Heart left ventricle (tissue), 16 donors: ENCODE results near the gene DOK7. TPM values are rescaled to one million over a fixed set of nuclear protein-coding genes. Genes with fewer than 3 reads are reported as not detected.

Experiments
- ATAC-seq, 4 donors: fragments of 200-7000 bp; cut with Tn5 transposase; one replicate each; pipeline ENCODE4 v1.9.1; 2020 to 2022; ENCODE audit warnings: moderate library complexity in 4 of 4, mild to moderate bottlenecking in 3 of 4, moderate number of reproducible peaks in 1 of 4
- DNase-seq, 5 donors: peaks; one replicate each; pipeline ENCODE4 v3.0.0-alpha.2; 2020
- H3K27ac ChIP-seq, 12 donors: fragments of 200-600 bp; sonication (generic) in 4 of 12; one replicate each; pipeline versions ENCODE4 v1.5.0 to v1.8.0; 2016 to 2022; ENCODE audit warnings: mild to moderate bottlenecking in 2 of 12
- H3K27me3 ChIP-seq, 9 donors: fragments of 200-600 bp; sonication (generic) in 2 of 9; one replicate each; pipeline versions ENCODE4 v1.5.1 to v1.8.0; 2016 to 2022; ENCODE audit warnings: mild to moderate bottlenecking in 3 of 9
- H3K36me3 ChIP-seq, 9 donors: fragments of 200-600 bp; sonication (generic) in 2 of 9; one replicate each; pipeline versions ENCODE4 v1.5.0 to v1.8.0; 2018 to 2022; ENCODE audit warnings: mild to moderate bottlenecking in 2 of 9
- H3K4me1 ChIP-seq, 12 donors: fragments of 200-600 bp; sonication (generic) in 4 of 12; one replicate each; pipeline versions ENCODE4 v1.5.0 to v1.8.0; 2016 to 2022; ENCODE audit warnings: mild to moderate bottlenecking in 3 of 12
- H3K4me3 ChIP-seq, 12 donors: fragments of 200-600 bp; sonication (generic) in 4 of 12; one replicate each; pipeline versions ENCODE4 v1.5.0 to v1.8.0; 2017 to 2022; ENCODE audit warnings: mild to moderate bottlenecking in 9 of 12, moderate library complexity in 4 of 12
- H3K9me3 ChIP-seq, 12 donors: fragments of 200-600 bp; sonication (generic) in 4 of 12; one replicate each; pipeline versions ENCODE4 v1.5.0 to v1.8.0; 2016 to 2022; ENCODE audit warnings: mild to moderate bottlenecking in 1 of 12
- CTCF ChIP-seq, 12 donors: fragments of 200-600 bp; sonication (generic) in 4 of 12; IDR thresholded peaks; one replicate each; pipeline versions ENCODE4 v1.5.0 to v1.8.0; 2018 to 2022; ENCODE audit warnings: antibody characterized with exemption in 12 of 12, mild to moderate bottlenecking in 5 of 12
- POLR2A ChIP-seq, 2 donors: fragments of 450-650 bp; IDR thresholded peaks; one replicate each; pipeline ENCODE4 v1.6.1; 2017; ENCODE audit warnings: antibody characterized with exemption in 2 of 2, mild to moderate bottlenecking in 2 of 2, moderate library complexity in 2 of 2
- WGBS, 4 donors: extraction: QIAGEN DNeasy Blood & Tissue Kit in 2 of 4; methylation state at CpG; one replicate each; pipeline versions ENCODE4 v1.1.5 to v1.1.7; 2013 to 2018; 5-methylcytosine and 5-hydroxymethylcytosine counted together
- intact Hi-C, 10 donors: fragments of 100-400 bp; cut with DNase I; formaldehyde crosslinking; loops; one replicate each; pipeline versions ENCODE4 v1.11.1 to v1.14.2; 2022
- polyA plus RNA-seq, 2 donors: library from polyadenylated mRNA; stranded (reverse); fragments of 200-250 nt; gene quantifications; one replicate each; pipeline ENCODE4 v1.2.3, GENCODE V29; 2013
- total RNA-seq, 9 donors: library from RNA; depleted of rRNA in 2 of 9; stranded (reverse); fragments of >200 nt in 2 of 9; fragmentation: NEBNext Ultra II Directional in 3 of 9; extraction: Animal tissue kit (Norgen Biotek cat#: 25700) in 3 of 9; gene quantifications; one replicate each; pipeline versions ENCODE4 v1.1.0 to v1.2.4, GENCODE V29; 2016 to 2023
- donor health status: ischemic (EF 13 %, LVEDD 7.1; RV severe dilation, severe dysfunction).
- donor health status: healthy with polysubstance abuse.
- donor health status: DM: no; HTN: yes; CAD: no.
- donor health status: DM: no; HTN: no; CAD: no.
- donor health status: ischemic (EF 25% LVEDD 6.9; RV normal size, moderate dysfunction).
- donor health status: ischemic (EF 25% LVEDD 5.7; RV mildly dilated, moderate dysfunction).
- donor health status: healthy.
- donor health status: DM: yes; HTN: yes; CAD: no.
- donor health status: ischemic (EF 35%, LVEDD 5.7; RV mildly dilated, moderate dysfunction).
- donor health status: nonischemic (EF 11% LVEDD 7.7; RV severe dilation, severe dysfunction).
- donor health status: DM: yes; HTN: yes; CAD: no.
- donor health status: PGD.
- donor health status: ischemic (EF 29% LVEDD 5.4; RV normal size, mild dysfunction).
- donor health status: nonischemic (EF 23%, LVEDD 6.1; RV moderate dilation, normal function).

The DOK7 gene
- total and polyA plus RNA-seq, 11 donors, result 27.7 to 89.5 (median 40.0) TPM

GRCh38 chr4:3491681-3492405 lies 28.7 kb downstream of the DOK7 start:
- peaks cover 0 to 38% (median 7%) of the 10 kb centered on the region in 9 donors for H3K27me3 ChIP-seq
- H3K36me3 ChIP-seq, result peaks cover 0 to 16% (median 0%) of the 10 kb centered on the region in 9 donors
- no peak overlapping the region for H3K4me3 ChIP-seq
- no peak for DNase-seq
- intact Hi-C loops, result no loop called here
- WGBS, 4 donors, result 65 to 77% (median 70%) methylated on average over 16 to 17 of the region's 17 CpGs
- no peak overlapping the region for H3K27ac ChIP-seq
- no peak for TF ChIP-seq POLR2A (IDR thresholded peaks at IDR 0.05)
- TF ChIP-seq CTCF (IDR thresholded peaks at IDR 0.05), result no peak
- no peaks in the 10 kb centered on the region for H3K9me3 ChIP-seq
- peaks cover 0 to 43% (median 9%) of the 10 kb centered on the region in 12 donors for H3K4me1 ChIP-seq
- no peak for ATAC-seq

GRCh38 chr4:3492741-3493719 lies 29.9 kb downstream of the DOK7 start:
- Histone ChIP-seq H3K27me3 (peaks cover 0 to 38% (median 7%) of the 10 kb centered on the region in 9 donors), H3K36me3 (peaks cover 0 to 16% (median 0%) of the 10 kb centered on the region in 9 donors), H3K27ac (no peak overlapping the region), H3K9me3 (no peaks in the 10 kb centered on the region), H3K4me3 (no peak overlapping the region), H3K4me1 (peaks cover 0 to 34% (median 6%) of the 10 kb centered on the region in 12 donors)
- intact Hi-C loops, result no loop called here
- DNase-seq (no peak), ATAC-seq (no peak)
- no peak for TF ChIP-seq CTCF (IDR thresholded peaks at IDR 0.05)
- TF ChIP-seq POLR2A (IDR thresholded peaks at IDR 0.05), result no peak
- 75 to 85% (median 85%) methylated on average over 24 to 55 of the region's 55 CpGs for WGBS, 4 donors

GRCh38 chr4:3493720-3494461 lies 30.8 kb downstream of the DOK7 start:
- Histone ChIP-seq H3K27ac (peak overlapping the region in 4 of 12 donors; percentile 14 to 59 (median 42)), H3K27me3 (peaks cover 0 to 38% (median 7%) of the 10 kb centered on the region in 9 donors), H3K9me3 (no peaks in the 10 kb centered on the region), H3K36me3 (peaks cover 0 to 16% (median 0%) of the 10 kb centered on the region in 9 donors), H3K4me3 (no peak overlapping the region), H3K4me1 (peaks cover 0 to 37% (median 4%) of the 10 kb centered on the region in 12 donors)
- ATAC-seq (peak in 2 of 4 donors; percentile 9 to 20), DNase-seq (no peak)
- 61 to 69% (median 64%) methylated on average over 14 to 20 of the region's 20 CpGs for WGBS, 4 donors
- TF ChIP-seq CTCF (IDR thresholded peaks at IDR 0.05) (no peak), POLR2A (IDR thresholded peaks at IDR 0.05) (no peak)
- intact Hi-C loops, result no loop called here
